HEK293 (cell line): ENCODE data around the gene NDUFA1.

ENCODE experiments used
- ZBTB21 ChIP-seq: fragments of 450-650 bp; formaldehyde crosslinking; IDR thresholded peaks from 2 replicates; pipeline ENCODE4 v1.5.1; 2017; ENCODE audit warnings: missing biosample characterization, missing genetic modification characterization
- ZNF133 ChIP-seq: fragments of 450-650 bp; formaldehyde crosslinking; IDR thresholded peaks from 2 replicates; pipeline ENCODE4 v1.5.1; 2016; ENCODE audit warnings: missing biosample characterization, missing genetic modification characterization
- ZNF16 ChIP-seq: fragments of 450-650 bp; formaldehyde crosslinking; IDR thresholded peaks from 2 replicates; pipeline ENCODE4 v1.5.1; 2016; ENCODE audit warnings: low read depth, missing biosample characterization, missing genetic modification characterization
- ZNF274 ChIP-seq, 2 experiments: fragments of 200-500 bp in 1 of 2; fragments of 450-650 bp in 1 of 2; sonication (Bioruptor generic) in 1 of 2; formaldehyde crosslinking in 1 of 2; IDR thresholded peaks; 2 replicates each; pipeline versions ENCODE4 v1.5.1 to v1.6.1; 2014 to 2016; ENCODE audit warnings: borderline replicate concordance in 1 of 2, inconsistent platforms in 1 of 2, low read length in 1 of 2, missing biosample characterization in 1 of 2, missing genetic modification characterization in 1 of 2
- ZNF785 ChIP-seq: fragments of 450-650 bp; formaldehyde crosslinking; IDR thresholded peaks from 2 replicates; pipeline ENCODE4 v1.5.1; 2016; ENCODE audit warnings: missing biosample characterization, missing genetic modification characterization
- TF ChIP-seq, protein P1 (sequence below): fragments of 450-650 bp; formaldehyde crosslinking; IDR thresholded peaks from 2 replicates; pipeline ENCODE4 v1.5.1; 2016; ENCODE audit warnings: missing biosample characterization, missing genetic modification characterization
- TF ChIP-seq, protein P2 (sequence below): fragments of 450-650 bp; formaldehyde crosslinking; IDR thresholded peaks from 2 replicates; pipeline ENCODE4 v1.5.1; 2016; ENCODE audit warnings: missing biosample characterization, missing genetic modification characterization
- TF ChIP-seq, protein P3 (sequence below): fragments of 450-650 bp; formaldehyde crosslinking; IDR thresholded peaks from 2 replicates; pipeline ENCODE4 v1.5.1; 2016; ENCODE audit warnings: missing biosample characterization, missing genetic modification characterization
- TF ChIP-seq, protein P4 (sequence below): fragments of 450-650 bp; formaldehyde crosslinking; IDR thresholded peaks from 2 replicates; pipeline ENCODE4 v1.5.1; 2016; ENCODE audit warnings: missing biosample characterization, missing genetic modification characterization
- TF ChIP-seq, protein P5 (sequence below): fragments of 450-650 bp; formaldehyde crosslinking; IDR thresholded peaks from 2 replicates; pipeline ENCODE4 v1.5.1; 2016; ENCODE audit warnings: missing biosample characterization, missing genetic modification characterization
- TF ChIP-seq, protein P6 (sequence below): fragments of 450-650 bp; formaldehyde crosslinking; IDR thresholded peaks from 2 replicates; pipeline ENCODE4 v1.5.1; 2016; ENCODE audit warnings: missing biosample characterization, missing genetic modification characterization, low read depth

DNA sequence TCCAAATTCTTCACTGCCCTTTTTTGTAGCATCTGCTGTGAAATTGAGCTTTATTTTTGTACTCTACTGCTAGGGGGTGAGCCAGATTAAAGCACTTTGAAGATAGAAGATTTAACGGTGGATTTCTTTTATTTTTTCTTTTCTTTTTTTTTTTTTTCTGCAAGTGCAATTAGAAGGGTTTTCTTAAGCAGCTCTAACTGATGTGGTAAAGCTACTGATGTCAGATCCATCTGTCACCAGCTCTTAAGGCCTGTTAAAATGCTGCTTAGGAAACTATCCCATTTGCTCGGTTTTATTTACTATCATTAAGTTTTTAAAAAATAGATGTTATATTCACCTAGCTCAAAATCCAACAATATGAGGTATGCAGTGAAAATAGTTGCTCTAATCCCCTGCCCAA is 7.1 kb downstream of the NDUFA1 start:
- TF ChIP-seq ZNF785 (tag by site-specific recombination): no peak
- TF ChIP-seq ZNF16 (tag by site-specific recombination): no peak
- TF ChIP-seq ZBTB21 (tag by site-specific recombination): no peak
- TF ChIP-seq, protein P1, sequence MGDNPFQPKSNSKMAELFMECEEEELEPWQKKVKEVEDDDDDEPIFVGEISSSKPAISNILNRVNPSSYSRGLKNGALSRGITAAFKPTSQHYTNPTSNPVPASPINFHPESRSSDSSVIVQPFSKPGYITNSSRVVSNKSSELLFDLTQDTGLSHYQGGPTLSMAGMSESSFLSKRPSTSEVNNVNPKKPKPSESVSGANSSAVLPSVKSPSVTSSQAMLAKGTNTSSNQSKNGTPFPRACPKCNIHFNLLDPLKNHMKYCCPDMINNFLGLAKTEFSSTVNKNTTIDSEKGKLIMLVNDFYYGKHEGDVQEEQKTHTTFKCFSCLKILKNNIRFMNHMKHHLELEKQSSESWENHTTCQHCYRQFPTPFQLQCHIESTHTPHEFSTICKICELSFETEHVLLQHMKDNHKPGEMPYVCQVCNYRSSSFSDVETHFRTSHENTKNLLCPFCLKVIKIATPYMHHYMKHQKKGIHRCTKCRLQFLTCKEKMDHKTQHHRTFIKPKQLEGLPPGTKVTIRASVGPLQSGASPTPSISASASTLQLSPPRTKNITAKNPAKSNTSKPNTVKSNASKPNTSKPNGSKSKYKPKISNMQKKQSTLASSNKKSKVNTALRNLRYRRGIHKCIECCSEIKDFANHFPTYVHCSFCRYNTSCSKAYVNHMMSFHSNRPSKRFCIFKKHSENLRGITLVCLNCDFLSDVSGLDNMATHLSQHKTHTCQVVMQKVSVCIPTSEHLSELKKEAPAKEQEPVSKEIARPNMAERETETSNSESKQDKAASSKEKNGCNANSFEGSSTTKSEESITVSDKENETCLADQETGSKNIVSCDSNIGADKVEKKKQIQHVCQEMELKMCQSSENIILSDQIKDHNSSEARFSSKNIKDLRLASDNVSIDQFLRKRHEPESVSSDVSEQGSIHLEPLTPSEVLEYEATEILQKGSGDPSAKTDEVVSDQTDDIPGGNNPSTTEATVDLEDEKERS: no peak
- TF ChIP-seq, protein P2, sequence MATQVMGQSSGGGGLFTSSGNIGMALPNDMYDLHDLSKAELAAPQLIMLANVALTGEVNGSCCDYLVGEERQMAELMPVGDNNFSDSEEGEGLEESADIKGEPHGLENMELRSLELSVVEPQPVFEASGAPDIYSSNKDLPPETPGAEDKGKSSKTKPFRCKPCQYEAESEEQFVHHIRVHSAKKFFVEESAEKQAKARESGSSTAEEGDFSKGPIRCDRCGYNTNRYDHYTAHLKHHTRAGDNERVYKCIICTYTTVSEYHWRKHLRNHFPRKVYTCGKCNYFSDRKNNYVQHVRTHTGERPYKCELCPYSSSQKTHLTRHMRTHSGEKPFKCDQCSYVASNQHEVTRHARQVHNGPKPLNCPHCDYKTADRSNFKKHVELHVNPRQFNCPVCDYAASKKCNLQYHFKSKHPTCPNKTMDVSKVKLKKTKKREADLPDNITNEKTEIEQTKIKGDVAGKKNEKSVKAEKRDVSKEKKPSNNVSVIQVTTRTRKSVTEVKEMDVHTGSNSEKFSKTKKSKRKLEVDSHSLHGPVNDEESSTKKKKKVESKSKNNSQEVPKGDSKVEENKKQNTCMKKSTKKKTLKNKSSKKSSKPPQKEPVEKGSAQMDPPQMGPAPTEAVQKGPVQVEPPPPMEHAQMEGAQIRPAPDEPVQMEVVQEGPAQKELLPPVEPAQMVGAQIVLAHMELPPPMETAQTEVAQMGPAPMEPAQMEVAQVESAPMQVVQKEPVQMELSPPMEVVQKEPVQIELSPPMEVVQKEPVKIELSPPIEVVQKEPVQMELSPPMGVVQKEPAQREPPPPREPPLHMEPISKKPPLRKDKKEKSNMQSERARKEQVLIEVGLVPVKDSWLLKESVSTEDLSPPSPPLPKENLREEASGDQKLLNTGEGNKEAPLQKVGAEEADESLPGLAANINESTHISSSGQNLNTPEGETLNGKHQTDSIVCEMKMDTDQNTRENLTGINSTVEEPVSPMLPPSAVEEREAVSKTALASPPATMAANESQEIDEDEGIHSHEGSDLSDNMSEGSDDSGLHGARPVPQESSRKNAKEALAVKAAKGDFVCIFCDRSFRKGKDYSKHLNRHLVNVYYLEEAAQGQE (tag by site-specific recombination): no peak
- TF ChIP-seq, protein P3, sequence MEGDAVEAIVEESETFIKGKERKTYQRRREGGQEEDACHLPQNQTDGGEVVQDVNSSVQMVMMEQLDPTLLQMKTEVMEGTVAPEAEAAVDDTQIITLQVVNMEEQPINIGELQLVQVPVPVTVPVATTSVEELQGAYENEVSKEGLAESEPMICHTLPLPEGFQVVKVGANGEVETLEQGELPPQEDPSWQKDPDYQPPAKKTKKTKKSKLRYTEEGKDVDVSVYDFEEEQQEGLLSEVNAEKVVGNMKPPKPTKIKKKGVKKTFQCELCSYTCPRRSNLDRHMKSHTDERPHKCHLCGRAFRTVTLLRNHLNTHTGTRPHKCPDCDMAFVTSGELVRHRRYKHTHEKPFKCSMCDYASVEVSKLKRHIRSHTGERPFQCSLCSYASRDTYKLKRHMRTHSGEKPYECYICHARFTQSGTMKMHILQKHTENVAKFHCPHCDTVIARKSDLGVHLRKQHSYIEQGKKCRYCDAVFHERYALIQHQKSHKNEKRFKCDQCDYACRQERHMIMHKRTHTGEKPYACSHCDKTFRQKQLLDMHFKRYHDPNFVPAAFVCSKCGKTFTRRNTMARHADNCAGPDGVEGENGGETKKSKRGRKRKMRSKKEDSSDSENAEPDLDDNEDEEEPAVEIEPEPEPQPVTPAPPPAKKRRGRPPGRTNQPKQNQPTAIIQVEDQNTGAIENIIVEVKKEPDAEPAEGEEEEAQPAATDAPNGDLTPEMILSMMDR (tag by site-specific recombination): no peak
- TF ChIP-seq, protein P4, sequence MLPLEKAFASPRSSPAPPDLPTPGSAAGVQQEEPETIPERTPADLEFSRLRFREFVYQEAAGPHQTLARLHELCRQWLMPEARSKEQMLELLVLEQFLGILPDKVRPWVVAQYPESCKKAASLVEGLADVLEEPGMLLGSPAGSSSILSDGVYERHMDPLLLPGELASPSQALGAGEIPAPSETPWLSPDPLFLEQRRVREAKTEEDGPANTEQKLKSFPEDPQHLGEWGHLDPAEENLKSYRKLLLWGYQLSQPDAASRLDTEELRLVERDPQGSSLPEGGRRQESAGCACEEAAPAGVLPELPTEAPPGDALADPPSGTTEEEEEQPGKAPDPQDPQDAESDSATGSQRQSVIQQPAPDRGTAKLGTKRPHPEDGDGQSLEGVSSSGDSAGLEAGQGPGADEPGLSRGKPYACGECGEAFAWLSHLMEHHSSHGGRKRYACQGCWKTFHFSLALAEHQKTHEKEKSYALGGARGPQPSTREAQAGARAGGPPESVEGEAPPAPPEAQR (tag by site-specific recombination): no peak
- TF ChIP-seq ZNF133 (tag by site-specific recombination): no peak
- TF ChIP-seq, protein P5, sequence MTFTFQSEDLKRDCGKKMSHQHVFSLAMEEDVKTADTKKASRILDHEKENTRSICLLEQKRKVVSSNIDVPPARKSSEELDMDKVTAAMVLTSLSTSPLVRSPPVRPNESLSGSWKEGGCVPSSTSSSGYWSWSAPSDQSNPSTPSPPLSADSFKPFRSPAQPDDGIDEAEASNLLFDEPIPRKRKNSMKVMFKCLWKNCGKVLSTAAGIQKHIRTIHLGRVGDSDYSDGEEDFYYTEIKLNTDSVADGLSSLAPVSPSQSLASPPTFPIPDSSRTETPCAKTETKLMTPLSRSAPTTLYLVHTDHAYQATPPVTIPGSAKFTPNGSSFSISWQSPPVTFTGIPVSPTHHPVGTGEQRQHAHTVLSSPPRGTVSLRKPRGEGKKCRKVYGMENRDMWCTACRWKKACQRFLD (tag by site-specific recombination): no peak
- TF ChIP-seq ZNF274 (IDR thresholded peaks at IDR 0.05; ENCODE audit: low read length): no peak
- TF ChIP-seq ZNF274 (tag by site-specific recombination; IDR thresholded peaks at IDR 0.05; ENCODE audit: borderline replicate concordance): no peak
- TF ChIP-seq, protein P6, sequence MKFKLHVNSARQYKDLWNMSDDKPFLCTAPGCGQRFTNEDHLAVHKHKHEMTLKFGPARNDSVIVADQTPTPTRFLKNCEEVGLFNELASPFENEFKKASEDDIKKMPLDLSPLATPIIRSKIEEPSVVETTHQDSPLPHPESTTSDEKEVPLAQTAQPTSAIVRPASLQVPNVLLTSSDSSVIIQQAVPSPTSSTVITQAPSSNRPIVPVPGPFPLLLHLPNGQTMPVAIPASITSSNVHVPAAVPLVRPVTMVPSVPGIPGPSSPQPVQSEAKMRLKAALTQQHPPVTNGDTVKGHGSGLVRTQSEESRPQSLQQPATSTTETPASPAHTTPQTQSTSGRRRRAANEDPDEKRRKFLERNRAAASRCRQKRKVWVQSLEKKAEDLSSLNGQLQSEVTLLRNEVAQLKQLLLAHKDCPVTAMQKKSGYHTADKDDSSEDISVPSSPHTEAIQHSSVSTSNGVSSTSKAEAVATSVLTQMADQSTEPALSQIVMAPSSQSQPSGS (tag by site-specific recombination): no peak
